ENCODE measurements around the gene UTP14C.
A peak's percentile ranks its signal among the peaks of the same experiment; 100 is the strongest.
"Not testable (repeated sequence)": the region's sequence is repeated elsewhere in the genome, so short reads cannot be mapped to it uniquely, and the experiment has no call there.

The UTP14C gene

GRCh38 chr13:52009946-52010345 is 14.5 kb upstream of the UTP14C start:
- no peak overlapping the region for H3K27ac Mint-ChIP-seq
- peak overlapping the region; percentile 92 to 97 for H3K4me3 Mint-ChIP-seq
- H3K36me3 Mint-ChIP-seq (ENCODE audit: insufficient read depth): peaks cover 4% of the 10 kb centered on the region
- ATAC-seq (replicated peaks) (no peak), DNase-seq (no peak)
- peaks cover 32 to 50% of the 10 kb centered on the region in 2 donors for H3K27me3 Mint-ChIP-seq
- peaks cover 12 to 16% of the 10 kb centered on the region in 2 donors for H3K4me1 Mint-ChIP-seq (ENCODE audit: low read depth in 2 of 2)
- no peaks in the 10 kb centered on the region for H3K9me3 Mint-ChIP-seq

- Mint-ChIP-seq H3K9me3 (no peaks in the 10 kb centered on the region), H3K36me3 (ENCODE audit: insufficient read depth) (peaks cover 4% of the 10 kb centered on the region), H3K4me3 (peak within 1 kb of the TSS; percentile 92 to 97), H3K27ac (peak within 1 kb of the TSS; percentile 85 to 94), H3K27me3 (peaks cover 31 to 50% of the 10 kb centered on the region in 2 donors), H3K4me1 (ENCODE audit: low read depth in 2 of 2) (peaks cover 17 to 21% of the 10 kb centered on the region in 2 donors)
- DNase-seq: peak in 1 of 3 experiments; percentile 4
- no peak for ATAC-seq (replicated peaks)
Measured at GRCh38 chr13:52010890-52011631, 13.4 kb upstream of the UTP14C start, which contains the start of gene ATP7B. TSS of gene ATP7B (minus strand) at chr13:52011450. CDS start at chr13:52011337, 113 bp downstream.

GRCh38 chr13:52011632-52012511 is 12.6 kb upstream of the UTP14C start, which contains the start of gene ALG11:
TSS of gene ALG11 (plus strand) at chr13:52012398. CDS start at chr13:52012419, 21 bp downstream.
- Mint-ChIP-seq H3K27me3 (peaks cover 23 to 42% of the 10 kb centered on the region in 2 donors), H3K9me3 (no peaks in the 10 kb centered on the region), H3K36me3 (ENCODE audit: insufficient read depth) (peaks cover 11% of the 10 kb centered on the region), H3K27ac (peak within 1 kb of the TSS; percentile 85 to 94), H3K4me3 (peak within 1 kb of the TSS; percentile 92 to 97), H3K4me1 (ENCODE audit: low read depth in 2 of 2) (peaks cover 24 to 25% of the 10 kb centered on the region in 2 donors)
- ATAC-seq (replicated peaks): peak; percentile 97
- DNase-seq: peak; percentile 100

GRCh38 chr13:52012512-52012836 is 12.0 kb upstream of the UTP14C start:
- peak overlapping the region; percentile 85 to 94 for H3K27ac Mint-ChIP-seq
- no peaks in the 10 kb centered on the region for H3K9me3 Mint-ChIP-seq

GRCh38 chr13:52016296-52016695 is 8.2 kb upstream of the UTP14C start:
- Mint-ChIP-seq H3K36me3 (ENCODE audit: insufficient read depth) (peaks cover 30% of the 10 kb centered on the region), H3K27me3 (peaks cover 0 to under 1% of the 10 kb centered on the region in 2 donors), H3K4me1 (ENCODE audit: low read depth in 2 of 2) (peaks cover 32 to 45% of the 10 kb centered on the region in 2 donors), H3K9me3 (no peaks in the 10 kb centered on the region), H3K4me3 (no peak overlapping the region), H3K27ac (no peak overlapping the region)
- DNase-seq (no peak), ATAC-seq (replicated peaks) (no peak)

More at GRCh38 chr13:52012512-52012836, 12.0 kb upstream of the UTP14C start:
- DNase-seq (no peak), ATAC-seq (replicated peaks) (no peak)
- peak overlapping the region; percentile 92 to 97 for H3K4me3 Mint-ChIP-seq
- peaks cover 23 to 36% of the 10 kb centered on the region in 2 donors for H3K27me3 Mint-ChIP-seq
- peaks cover 11% of the 10 kb centered on the region for H3K36me3 Mint-ChIP-seq (ENCODE audit: insufficient read depth)
- peaks cover 28 to 29% of the 10 kb centered on the region in 2 donors for H3K4me1 Mint-ChIP-seq (ENCODE audit: low read depth in 2 of 2)

GRCh38 chr13:52020191-52020590 is 4.3 kb upstream of the UTP14C start:
- peaks cover 52% of the 10 kb centered on the region for H3K36me3 Mint-ChIP-seq (ENCODE audit: insufficient read depth)
- DNase-seq (no peak), ATAC-seq (replicated peaks) (no peak)
- H3K27me3 Mint-ChIP-seq: no peaks in the 10 kb centered on the region
- no peak overlapping the region for H3K27ac Mint-ChIP-seq
- no peaks in the 10 kb centered on the region for H3K9me3 Mint-ChIP-seq
- peaks cover 22 to 42% of the 10 kb centered on the region in 2 donors for H3K4me1 Mint-ChIP-seq (ENCODE audit: low read depth in 2 of 2)
- no peak overlapping the region for H3K4me3 Mint-ChIP-seq

- H3K27me3 Mint-ChIP-seq: no peaks in the 10 kb centered on the region
- H3K36me3 Mint-ChIP-seq (ENCODE audit: insufficient read depth): peaks cover 52% of the 10 kb centered on the region
- no peak overlapping the region for H3K27ac Mint-ChIP-seq
- no peak for DNase-seq
- H3K9me3 Mint-ChIP-seq: no peaks in the 10 kb centered on the region
- peaks cover 28 to 47% of the 10 kb centered on the region in 2 donors for H3K4me1 Mint-ChIP-seq (ENCODE audit: low read depth in 2 of 2)
- no peak for ATAC-seq (replicated peaks)
- no peak overlapping the region for H3K4me3 Mint-ChIP-seq
Measured at GRCh38 chr13:52022356-52022755, 2.1 kb upstream of the UTP14C start.

GRCh38 chr13:52025475-52026245 is 1.2 kb downstream of the UTP14C start:
- Mint-ChIP-seq H3K4me3 (no peak overlapping the region), H3K36me3 (ENCODE audit: insufficient read depth) (peaks cover 36% of the 10 kb centered on the region), H3K4me1 (ENCODE audit: low read depth in 2 of 2) (peaks cover 22 to 38% of the 10 kb centered on the region in 2 donors), H3K27ac (no peak overlapping the region), H3K27me3 (no peaks in the 10 kb centered on the region), H3K9me3 (peaks cover 2 to 13% of the 10 kb centered on the region in 2 donors)
- ATAC-seq (replicated peaks): no peak
- no peak for DNase-seq

GRCh38 chr13:52026246-52026626 is 1.7 kb downstream of the UTP14C start:
- Mint-ChIP-seq H3K27ac (no peak overlapping the region), H3K27me3 (no peaks in the 10 kb centered on the region), H3K36me3 (ENCODE audit: insufficient read depth) (peaks cover 35% of the 10 kb centered on the region), H3K4me3 (no peak overlapping the region), H3K9me3 (peaks cover 2 to 13% of the 10 kb centered on the region in 2 donors), H3K4me1 (ENCODE audit: low read depth in 2 of 2) (peaks cover 23 to 32% of the 10 kb centered on the region in 2 donors)
- no peak for DNase-seq
- ATAC-seq (replicated peaks): no peak

GRCh38 chr13:52027832-52028231 is 3.3 kb downstream of the UTP14C start:
- Mint-ChIP-seq H3K9me3 (peaks cover 2 to 13% of the 10 kb centered on the region in 2 donors), H3K36me3 (ENCODE audit: insufficient read depth) (peaks cover 25% of the 10 kb centered on the region), H3K27me3 (no peaks in the 10 kb centered on the region), H3K27ac (no peak overlapping the region), H3K4me3 (no peak overlapping the region), H3K4me1 (ENCODE audit: low read depth in 2 of 2) (peaks cover 24 to 38% of the 10 kb centered on the region in 2 donors)
- ATAC-seq (replicated peaks): no peak
- DNase-seq: no peak

- Mint-ChIP-seq H3K9me3 (peaks cover 2 to 13% of the 10 kb centered on the region in 2 donors), H3K4me3 (no peak overlapping the region), H3K4me1 (ENCODE audit: low read depth in 2 of 2) (peaks cover 24 to 38% of the 10 kb centered on the region in 2 donors), H3K27me3 (no peaks in the 10 kb centered on the region), H3K36me3 (ENCODE audit: insufficient read depth) (peaks cover 14% of the 10 kb centered on the region), H3K27ac (peak overlapping the region; percentile 21 to 65)
- DNase-seq: no peak
- no peak for ATAC-seq (replicated peaks)
Measured at GRCh38 chr13:52029569-52029968, 5.1 kb downstream of the UTP14C start.

- not testable (repeated sequence) for H3K4me3 Mint-ChIP-seq; H3K36me3 Mint-ChIP-seq (ENCODE audit: insufficient read depth); H3K27me3 Mint-ChIP-seq; ATAC-seq (replicated peaks); DNase-seq
- Mint-ChIP-seq H3K4me1 (ENCODE audit: low read depth in 2 of 2) (peaks cover 24 to 32% of the 10 kb centered on the region in 2 donors), H3K9me3 (peaks cover 2 to 13% of the 10 kb centered on the region in 2 donors), H3K27ac (peak overlapping the region in 1 of 2 donors; percentile 35)
Measured at GRCh38 chr13:52030401-52030800, 5.9 kb downstream of the UTP14C start.

GRCh38 chr13:52033039-52033438 is 8.5 kb downstream of the UTP14C start:
- peaks cover 2% of the 10 kb centered on the region for H3K36me3 Mint-ChIP-seq (ENCODE audit: insufficient read depth)
- no peak overlapping the region for H3K4me3 Mint-ChIP-seq
- H3K4me1 Mint-ChIP-seq (ENCODE audit: low read depth in 2 of 2): peaks cover 6 to 16% of the 10 kb centered on the region in 2 donors
- ATAC-seq (replicated peaks): no peak
- peaks cover 2 to 13% of the 10 kb centered on the region in 2 donors for H3K9me3 Mint-ChIP-seq
- DNase-seq: no peak
- H3K27ac Mint-ChIP-seq: no peak overlapping the region
- H3K27me3 Mint-ChIP-seq: no peaks in the 10 kb centered on the region

All from effector memory CD8-positive, alpha-beta T cell (primary cell).